ENCODE measurements around the gene COBL. TPM values are rescaled to one million over a fixed set of nuclear protein-coding genes. Genes with fewer than 3 reads are reported as not detected.

COBL gene
- total and polyA plus RNA-seq, 2 experiments from 2014 or later: 0.07 to 0.69 TPM

DNA sequence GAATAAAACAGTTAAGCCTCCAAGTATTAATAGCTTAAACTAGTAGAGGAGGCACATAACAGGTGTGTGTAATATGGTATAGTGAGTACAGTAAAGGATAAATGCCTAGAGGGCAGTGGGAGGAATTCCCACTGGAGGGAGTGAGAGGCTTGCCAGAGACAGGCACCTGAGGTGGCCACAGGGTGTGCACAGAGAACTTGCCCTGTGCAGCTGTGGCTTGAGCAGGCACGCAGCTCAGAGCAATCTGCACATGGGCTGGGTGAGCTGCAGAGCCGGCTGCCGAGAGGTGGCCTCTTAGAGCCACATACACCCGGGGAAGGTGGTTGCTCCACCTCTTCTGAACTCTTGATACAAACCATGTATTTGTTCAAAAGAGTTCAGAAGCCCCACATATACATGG is 237.1 kb downstream of the COBL start:
- no peak overlapping the region for H3K4me3 ChIP-seq
- no peak for TF ChIP-seq CTCF (IDR thresholded peaks at IDR 0.05; ENCODE audit: low read depth, low read length)
- no peaks in the 10 kb centered on the region for H3K36me3 ChIP-seq
- H3K27me3 ChIP-seq: no peaks in the 10 kb centered on the region
- H3K27ac ChIP-seq: no peak overlapping the region
- no peak for DNase-seq (ENCODE audit: low read depth in 1 of 2, low spot score in 1 of 2)
- H3K4me1 ChIP-seq (ENCODE audit: low read depth): peaks cover 11% of the 10 kb centered on the region
- no peaks in the 10 kb centered on the region for H3K9me3 ChIP-seq (ENCODE audit: low read depth)

DNA sequence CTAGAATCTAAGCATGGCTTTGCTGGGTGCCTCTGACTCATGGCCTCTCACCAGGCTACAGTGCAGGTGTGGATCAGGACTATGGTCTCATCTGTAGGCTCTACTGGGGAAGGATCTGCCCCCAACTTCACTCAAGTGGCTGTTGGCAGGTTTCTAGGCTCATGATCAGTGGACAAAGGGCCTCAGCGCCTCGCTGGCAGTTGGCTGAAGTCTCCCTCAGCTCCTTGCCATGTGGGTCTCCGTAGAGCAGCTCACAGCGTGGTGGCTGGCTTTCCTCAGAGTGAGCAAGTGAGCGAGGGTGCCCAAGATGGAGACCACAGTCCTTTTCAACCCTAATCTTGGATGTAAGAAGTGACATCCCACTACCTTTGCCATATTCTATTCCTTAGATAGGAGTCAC is 238.0 kb downstream of the COBL start:
- Histone ChIP-seq H3K36me3 (no peaks in the 10 kb centered on the region), H3K4me1 (ENCODE audit: low read depth) (peaks cover 11% of the 10 kb centered on the region), H3K9me3 (ENCODE audit: low read depth) (no peaks in the 10 kb centered on the region), H3K27me3 (no peaks in the 10 kb centered on the region), H3K4me3 (no peak overlapping the region), H3K27ac (no peak overlapping the region)
- no peak for DNase-seq (ENCODE audit: low read depth in 1 of 2, low spot score in 1 of 2)
- no peak for TF ChIP-seq CTCF (IDR thresholded peaks at IDR 0.05; ENCODE audit: low read depth, low read length)

GRCh38 chr7:51077987-51078370 is 238.6 kb downstream of the COBL start:
- no peak for TF ChIP-seq CTCF (IDR thresholded peaks at IDR 0.05; ENCODE audit: low read depth, low read length)
- no peaks in the 10 kb centered on the region for H3K27me3 ChIP-seq
- no peak overlapping the region for H3K4me3 ChIP-seq
- H3K9me3 ChIP-seq (ENCODE audit: low read depth): no peaks in the 10 kb centered on the region
- no peak for DNase-seq (ENCODE audit: low read depth in 1 of 2, low spot score in 1 of 2)
- peaks cover 11% of the 10 kb centered on the region for H3K4me1 ChIP-seq (ENCODE audit: low read depth)
- no peak overlapping the region for H3K27ac ChIP-seq
- no peaks in the 10 kb centered on the region for H3K36me3 ChIP-seq

- Histone ChIP-seq H3K36me3 (no peaks in the 10 kb centered on the region), H3K27me3 (no peaks in the 10 kb centered on the region)
- TF ChIP-seq CTCF (IDR thresholded peaks at IDR 0.05; ENCODE audit: low read depth, low read length): no peak
Observed at GRCh38 chr7:51077316-51077986, 239.2 kb downstream of the COBL start.

GRCh38 chr7:51075681-51076580 is 240.7 kb downstream of the COBL start:
- no peak overlapping the region for H3K27ac ChIP-seq
- H3K27me3 ChIP-seq: no peaks in the 10 kb centered on the region
- TF ChIP-seq CTCF (IDR thresholded peaks at IDR 0.05; ENCODE audit: low read depth, low read length): no peak
- H3K4me3 ChIP-seq: no peak overlapping the region
- H3K36me3 ChIP-seq: no peaks in the 10 kb centered on the region
- H3K9me3 ChIP-seq (ENCODE audit: low read depth): no peaks in the 10 kb centered on the region
- no peak for DNase-seq (ENCODE audit: low read depth in 1 of 2, low spot score in 1 of 2)
- H3K4me1 ChIP-seq (ENCODE audit: low read depth): peaks cover 5% of the 10 kb centered on the region

More at GRCh38 chr7:51077316-51077986, 239.2 kb downstream of the COBL start:
- Histone ChIP-seq H3K9me3 (ENCODE audit: low read depth) (no peaks in the 10 kb centered on the region), H3K4me1 (ENCODE audit: low read depth) (peaks cover 11% of the 10 kb centered on the region), H3K4me3 (no peak overlapping the region), H3K27ac (no peak overlapping the region)
- DNase-seq (ENCODE audit: low read depth in 1 of 2, low spot score in 1 of 2): no peak
